Kidney (tissue), 14 donors: Measurements from ENCODE around the gene APCDD1L. TPM values are rescaled to one million over a fixed set of nuclear protein-coding genes. Genes with fewer than 3 reads are reported as not detected.
"Not testable (repeated sequence)": the region's sequence is repeated elsewhere in the genome, so short reads cannot be mapped to it uniquely, and the experiment has no call there.

Experiments used
- DNase-seq, 5 donors: peaks; one replicate each; pipeline ENCODE4 v3.0.0-alpha.2; 2013 to 2020
- FAIRE-seq: peaks from 2 replicates; lab custom pipeline; 2012; peaks lifted over from hg19 to GRCh38; lab: Jason Lieb, UNC
- H3K27ac ChIP-seq, 2 donors: one replicate each; pipeline ENCODE4 v1.7.0; 2013; ENCODE audit warnings: low read depth in 2 of 2, low read length in 2 of 2, inconsistent platforms in 1 of 2
- H3K27me3 ChIP-seq: one replicate; pipeline ENCODE4 v1.7.1; 2013; ENCODE audit warnings: low read length, inconsistent platforms; ENCODE audit not compliant: control insufficient read depth, insufficient read depth
- H3K36me3 ChIP-seq, 3 donors: one replicate each; pipeline versions ENCODE4 v1.7.0 to v1.7.1; 2013; ENCODE audit warnings: low read length in 3 of 3, control low read depth in 1 of 3, inconsistent platforms in 1 of 3; ENCODE audit not compliant: insufficient read depth in 3 of 3, control insufficient read depth in 2 of 3
- H3K4me1 ChIP-seq, 3 donors: one replicate each; pipeline versions ENCODE4 v1.7.0 to v1.7.1; 2013; ENCODE audit warnings: low read length in 3 of 3, inconsistent platforms in 1 of 3, low read depth in 1 of 3; ENCODE audit not compliant: control insufficient read depth in 2 of 3, insufficient read depth in 2 of 3
- H3K4me3 ChIP-seq, 3 donors: one replicate each; pipeline versions ENCODE4 v1.7.0 to v1.8.1; 2013; ENCODE audit warnings: low read length in 3 of 3, control low read depth in 1 of 3, inconsistent platforms in 1 of 3
- H3K9ac ChIP-seq, 3 donors: one replicate each; pipeline versions ENCODE4 v1.7.0 to v1.7.1; 2013; ENCODE audit warnings: low read length in 3 of 3, control low read depth in 1 of 3, inconsistent platforms in 1 of 3
- H3K9me3 ChIP-seq, 3 donors: one replicate each; pipeline versions ENCODE4 v1.7.0 to v1.7.1; 2013; ENCODE audit warnings: low read length in 3 of 3, control low read depth in 1 of 3, inconsistent platforms in 1 of 3; ENCODE audit not compliant: control insufficient read depth in 2 of 3, insufficient read depth in 1 of 3
- intact Hi-C: fragments of 100-400 bp; cut with DNase I; formaldehyde crosslinking; loops from one replicate; pipeline ENCODE4 v1.11.1; 2022
- polyA plus RNA-seq: library from polyadenylated mRNA; stranded (reverse); fragments of 350-450 nt; fragmentation: Illumina TruSeq; extraction: RNeasy Lipid Tissue Mini Kit (QIAGEN cat#74804); gene quantifications from one replicate; pipeline ENCODE4 v1.2.3, GENCODE V29; 2014; ENCODE audit warnings: low read depth, low replicate concordance; ENCODE audit not compliant: insufficient read depth
- total RNA-seq: library from RNA; stranded (reverse); fragmentation: NEBNext Ultra II Directional; extraction: Animal tissue kit (Norgen Biotek cat#: 25700); gene quantifications from one replicate; pipeline ENCODE4 v1.2.1, GENCODE V29; 2021
- TF ChIP-seq, protein P1 (sequence below): IDR thresholded peaks from 3 replicates; pipeline ENCODE4 v1.5.1; 2012; ENCODE audit warnings: mild to moderate bottlenecking, moderate library complexity, borderline replicate concordance; ENCODE audit not compliant: insufficient read depth; ENCODE audit errors: extremely low read depth
- donor health status: control.
- donor health status: control.
- donor health status: control.
- donor health status: control.
- donor health status: control.
- donor health status: DM: yes; HTN: yes; CAD: no.
- donor health status: Normal renal cell carcinoma (clear cell type).

APCDD1L gene
- total and polyA plus RNA-seq, 2 donors from 2014 or later = 1.2 to 4.5 TPM

DNA sequence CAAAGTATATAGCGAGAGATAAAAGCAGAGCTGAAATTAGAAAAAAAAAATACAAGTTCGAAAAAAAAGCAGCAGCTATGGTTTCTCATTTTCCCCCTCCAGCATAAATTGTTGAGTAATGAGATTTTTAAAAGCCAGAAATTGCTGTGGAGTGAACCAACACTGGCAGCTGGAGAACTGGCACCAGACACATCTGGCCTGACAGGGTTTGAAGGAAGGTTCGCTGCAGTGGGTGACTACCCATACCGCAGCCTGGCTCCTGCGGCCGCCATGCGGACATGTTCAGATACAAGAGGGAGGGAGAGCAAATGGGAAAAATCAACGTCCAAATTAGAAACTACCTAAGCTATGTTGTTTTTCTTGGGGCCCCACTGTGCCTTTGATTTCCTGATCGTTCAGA is 3.3 kb downstream of the APCDD1L start:
- DNase-seq (no peak), FAIRE-seq (no peak)
- intact Hi-C loops = no loop called here
- Histone ChIP-seq H3K27ac (no peak overlapping the region), H3K36me3 (no peaks in the 10 kb centered on the region), H3K9me3 (peaks cover 0 to 4% (median 0%) of the 10 kb centered on the region in 3 donors), H3K9ac (no peak overlapping the region), H3K4me3 (no peak overlapping the region), H3K4me1 (no peaks in the 10 kb centered on the region), H3K27me3 (peaks cover 4% of the 10 kb centered on the region)
- TF ChIP-seq, protein P1, sequence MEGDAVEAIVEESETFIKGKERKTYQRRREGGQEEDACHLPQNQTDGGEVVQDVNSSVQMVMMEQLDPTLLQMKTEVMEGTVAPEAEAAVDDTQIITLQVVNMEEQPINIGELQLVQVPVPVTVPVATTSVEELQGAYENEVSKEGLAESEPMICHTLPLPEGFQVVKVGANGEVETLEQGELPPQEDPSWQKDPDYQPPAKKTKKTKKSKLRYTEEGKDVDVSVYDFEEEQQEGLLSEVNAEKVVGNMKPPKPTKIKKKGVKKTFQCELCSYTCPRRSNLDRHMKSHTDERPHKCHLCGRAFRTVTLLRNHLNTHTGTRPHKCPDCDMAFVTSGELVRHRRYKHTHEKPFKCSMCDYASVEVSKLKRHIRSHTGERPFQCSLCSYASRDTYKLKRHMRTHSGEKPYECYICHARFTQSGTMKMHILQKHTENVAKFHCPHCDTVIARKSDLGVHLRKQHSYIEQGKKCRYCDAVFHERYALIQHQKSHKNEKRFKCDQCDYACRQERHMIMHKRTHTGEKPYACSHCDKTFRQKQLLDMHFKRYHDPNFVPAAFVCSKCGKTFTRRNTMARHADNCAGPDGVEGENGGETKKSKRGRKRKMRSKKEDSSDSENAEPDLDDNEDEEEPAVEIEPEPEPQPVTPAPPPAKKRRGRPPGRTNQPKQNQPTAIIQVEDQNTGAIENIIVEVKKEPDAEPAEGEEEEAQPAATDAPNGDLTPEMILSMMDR = no peak

DNA sequence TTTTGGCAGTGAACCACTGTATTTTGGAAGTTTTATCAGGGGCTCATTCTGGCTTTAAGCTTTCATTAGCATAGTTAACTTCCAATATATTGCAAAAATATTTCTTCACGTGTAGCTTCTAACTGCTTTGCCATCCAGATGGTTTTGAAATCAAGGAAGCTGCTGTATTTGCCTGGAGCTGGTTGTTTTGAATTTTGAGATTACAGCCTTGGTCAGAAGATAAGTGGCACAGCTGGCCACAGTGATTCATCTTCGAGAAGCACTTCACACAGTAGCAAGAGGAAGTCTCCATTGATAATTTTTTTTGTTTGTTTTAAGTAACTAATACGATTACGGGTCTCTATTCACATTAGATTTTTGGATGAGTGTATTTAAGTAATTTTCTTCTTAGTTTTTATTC is 3.8 kb downstream of the APCDD1L start:
- Histone ChIP-seq H3K9ac (no peak overlapping the region), H3K9me3 (peaks cover 0 to 4% (median 0%) of the 10 kb centered on the region in 3 donors), H3K4me3 (no peak overlapping the region), H3K4me1 (no peaks in the 10 kb centered on the region), H3K36me3 (no peaks in the 10 kb centered on the region), H3K27ac (no peak overlapping the region), H3K27me3 (peaks cover 4% of the 10 kb centered on the region)
- FAIRE-seq (no peak), DNase-seq (no peak)
- intact Hi-C loops = no loop called here
- TF ChIP-seq, protein P1 = no peak

DNA sequence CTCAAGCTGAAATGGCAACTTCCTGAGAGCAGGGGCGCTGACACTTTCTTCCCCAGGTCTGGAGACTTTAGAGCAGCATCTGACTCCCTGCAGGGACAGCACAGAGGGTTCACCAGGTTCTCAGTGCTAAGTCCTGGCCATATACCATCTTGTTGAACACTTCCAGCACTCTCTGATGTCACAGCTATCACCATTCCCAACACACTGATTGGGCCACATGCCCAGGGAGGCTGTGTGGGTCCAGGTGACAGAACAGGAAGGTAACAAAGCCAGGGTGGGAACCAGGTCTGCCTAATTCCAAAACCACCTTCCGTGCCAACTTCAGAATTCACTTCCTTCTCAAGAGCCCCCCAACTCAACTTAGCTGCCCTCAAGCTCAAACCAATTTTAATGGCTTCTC is 4.3 kb downstream of the APCDD1L start:
- H3K9ac ChIP-seq = no peak overlapping the region
- H3K4me3 ChIP-seq = no peak overlapping the region
- H3K36me3 ChIP-seq = no peaks in the 10 kb centered on the region
- intact Hi-C loops = no loop called here
- DNase-seq (no peak), FAIRE-seq (no peak)
- no peak overlapping the region for H3K27ac ChIP-seq
- H3K27me3 ChIP-seq = peaks cover 4% of the 10 kb centered on the region
- TF ChIP-seq, protein P1 = no peak
- peaks cover 0 to 6% (median 0%) of the 10 kb centered on the region in 3 donors for H3K9me3 ChIP-seq
- no peaks in the 10 kb centered on the region for H3K4me1 ChIP-seq

DNA sequence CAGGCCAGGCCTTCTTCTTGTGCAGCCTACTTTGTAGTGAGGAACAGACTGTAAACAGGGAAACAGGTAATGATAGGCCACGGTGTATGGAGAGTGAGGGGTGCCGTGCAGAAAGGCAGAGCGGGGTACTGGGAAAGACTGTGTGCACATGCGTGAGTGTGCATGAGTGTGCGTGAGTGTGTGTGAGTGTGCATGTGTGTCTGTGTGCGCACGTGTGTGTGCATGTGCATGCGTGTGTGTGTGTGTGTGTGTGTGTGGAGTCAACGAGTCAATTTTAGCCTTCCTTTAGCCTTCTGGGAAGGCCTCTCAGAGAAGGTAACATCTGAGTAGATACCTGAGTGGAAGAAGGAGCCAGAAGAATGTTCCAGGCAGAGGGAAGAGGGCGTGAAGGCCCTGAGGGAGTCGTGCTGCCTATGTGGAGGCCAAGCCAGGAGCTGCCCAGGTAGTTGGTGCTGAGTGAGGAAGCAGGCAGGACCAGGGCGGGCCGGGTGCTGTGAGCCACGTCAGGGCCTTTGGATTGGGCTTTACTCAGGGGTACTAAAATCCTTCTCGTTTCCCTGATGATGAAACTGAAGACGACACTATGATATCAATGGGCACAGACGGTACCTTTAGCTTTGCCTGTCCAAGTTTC is 6.3 kb downstream of the APCDD1L start:
- no peak overlapping the region for H3K27ac ChIP-seq
- no peaks in the 10 kb centered on the region for H3K4me1 ChIP-seq
- FAIRE-seq (no peak), DNase-seq (no peak)
- peaks cover 0 to 18% (median 0%) of the 10 kb centered on the region in 3 donors for H3K9me3 ChIP-seq
- intact Hi-C loops = no loop called here
- H3K27me3 ChIP-seq = peaks cover 4% of the 10 kb centered on the region
- H3K9ac ChIP-seq = no peak overlapping the region
- no peak overlapping the region for H3K4me3 ChIP-seq
- TF ChIP-seq, protein P1 = no peak
- peaks cover 0 to 2% (median 0%) of the 10 kb centered on the region in 3 donors for H3K36me3 ChIP-seq

DNA sequence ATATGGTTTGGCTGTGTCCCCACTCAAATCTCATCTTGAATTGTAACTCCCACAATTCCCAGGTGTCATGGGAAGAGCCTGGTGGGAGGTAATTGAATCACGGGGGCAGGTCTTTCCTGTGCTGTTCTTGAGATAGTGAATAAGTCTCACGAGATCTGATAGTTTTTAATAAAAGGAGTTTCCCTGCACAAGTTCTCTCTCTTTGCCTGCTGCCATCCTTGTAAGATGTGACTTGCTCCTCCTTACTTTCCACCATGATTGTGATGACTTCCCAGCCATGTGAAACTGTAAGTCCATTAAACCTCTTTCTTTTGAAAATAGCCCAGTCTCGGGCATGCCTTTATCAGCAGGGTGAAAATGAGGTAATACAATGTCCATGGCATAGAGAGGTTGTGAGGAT is 8.2 kb downstream of the APCDD1L start:
- peaks cover 0 to 23% (median 0%) of the 10 kb centered on the region in 3 donors for H3K9me3 ChIP-seq
- H3K9ac ChIP-seq, FAIRE-seq, H3K4me3 ChIP-seq, H3K4me1 ChIP-seq, H3K36me3 ChIP-seq, DNase-seq, H3K27ac ChIP-seq, H3K27me3 ChIP-seq, intact Hi-C loops: not testable (repeated sequence)
